ENCODE measurements around the gene SLC8A2.

The SLC8A2 gene

DNA sequence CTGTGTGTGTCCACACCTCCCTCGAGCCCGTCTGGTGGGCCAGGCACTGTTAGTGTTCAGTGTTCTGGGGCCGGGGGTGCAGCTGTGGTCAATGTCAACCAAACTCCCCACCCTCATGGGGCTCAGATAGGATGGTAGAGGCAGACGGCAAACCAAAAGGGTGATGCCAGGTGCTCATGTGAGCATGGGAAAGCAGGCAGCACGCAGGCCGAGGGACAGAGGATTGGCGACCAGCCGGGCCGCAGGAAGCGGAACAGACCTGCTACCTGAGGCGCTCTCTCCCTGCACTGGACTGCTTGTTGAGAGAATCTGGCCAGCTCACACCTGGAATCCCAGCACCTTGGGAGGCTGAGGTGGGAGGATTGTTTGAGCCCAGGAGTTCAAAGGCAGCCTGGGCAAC is 93.4 kb downstream of the SLC8A2 start:
- H3K4me3 ChIP-seq (ENCODE audit: low read depth, low read length) = no peak overlapping the region
- no peak for DNase-seq (ENCODE audit: low read depth)
- TF ChIP-seq, protein P1, sequence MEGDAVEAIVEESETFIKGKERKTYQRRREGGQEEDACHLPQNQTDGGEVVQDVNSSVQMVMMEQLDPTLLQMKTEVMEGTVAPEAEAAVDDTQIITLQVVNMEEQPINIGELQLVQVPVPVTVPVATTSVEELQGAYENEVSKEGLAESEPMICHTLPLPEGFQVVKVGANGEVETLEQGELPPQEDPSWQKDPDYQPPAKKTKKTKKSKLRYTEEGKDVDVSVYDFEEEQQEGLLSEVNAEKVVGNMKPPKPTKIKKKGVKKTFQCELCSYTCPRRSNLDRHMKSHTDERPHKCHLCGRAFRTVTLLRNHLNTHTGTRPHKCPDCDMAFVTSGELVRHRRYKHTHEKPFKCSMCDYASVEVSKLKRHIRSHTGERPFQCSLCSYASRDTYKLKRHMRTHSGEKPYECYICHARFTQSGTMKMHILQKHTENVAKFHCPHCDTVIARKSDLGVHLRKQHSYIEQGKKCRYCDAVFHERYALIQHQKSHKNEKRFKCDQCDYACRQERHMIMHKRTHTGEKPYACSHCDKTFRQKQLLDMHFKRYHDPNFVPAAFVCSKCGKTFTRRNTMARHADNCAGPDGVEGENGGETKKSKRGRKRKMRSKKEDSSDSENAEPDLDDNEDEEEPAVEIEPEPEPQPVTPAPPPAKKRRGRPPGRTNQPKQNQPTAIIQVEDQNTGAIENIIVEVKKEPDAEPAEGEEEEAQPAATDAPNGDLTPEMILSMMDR (conservative IDR thresholded peaks at IDR 0.05; ENCODE audit: low read depth, low read length) = no peak

Data from choroid plexus epithelial cell (primary cell).